Measurements from ENCODE around the gene FABP3. TPM values are rescaled to one million over a fixed set of nuclear protein-coding genes. Genes with fewer than 3 reads are reported as not detected.

FABP3 gene
- total RNA-seq, 1 donor from 2014 or later, result 30.0 TPM

DNA sequence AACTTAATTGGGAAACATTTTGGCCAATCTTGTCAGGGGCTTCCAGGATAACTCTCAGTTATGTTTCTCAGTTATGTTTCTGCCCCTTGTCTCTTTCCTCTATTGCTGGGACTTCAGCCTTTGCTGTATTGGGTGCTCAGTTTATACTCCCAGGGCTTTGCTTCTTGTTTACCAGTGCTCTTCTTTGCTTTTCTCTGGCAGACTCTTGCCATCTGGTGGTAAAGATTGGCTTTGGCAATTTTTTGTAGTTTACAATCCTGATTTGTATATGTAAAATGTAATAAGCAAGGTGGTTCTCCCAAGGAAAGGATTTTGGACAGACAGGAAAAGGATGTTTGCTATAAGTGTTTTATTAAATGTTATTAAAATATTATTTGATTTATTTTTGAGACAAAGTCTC lies 37.9 kb downstream of the FABP3 start:
- Mint-ChIP-seq H3K9me3 (ENCODE audit: unreplicated experiment) (no peaks in the 10 kb centered on the region), H3K27me3 (ENCODE audit: unreplicated experiment) (no peaks in the 10 kb centered on the region), H3K4me3 (ENCODE audit: unreplicated experiment) (no peak overlapping the region), H3K4me1 (ENCODE audit: unreplicated experiment) (no peaks in the 10 kb centered on the region), H3K27ac (ENCODE audit: unreplicated experiment) (no peak overlapping the region), H3K36me3 (ENCODE audit: unreplicated experiment) (peaks cover 17% of the 10 kb centered on the region)
- TF ChIP-seq, protein P1, sequence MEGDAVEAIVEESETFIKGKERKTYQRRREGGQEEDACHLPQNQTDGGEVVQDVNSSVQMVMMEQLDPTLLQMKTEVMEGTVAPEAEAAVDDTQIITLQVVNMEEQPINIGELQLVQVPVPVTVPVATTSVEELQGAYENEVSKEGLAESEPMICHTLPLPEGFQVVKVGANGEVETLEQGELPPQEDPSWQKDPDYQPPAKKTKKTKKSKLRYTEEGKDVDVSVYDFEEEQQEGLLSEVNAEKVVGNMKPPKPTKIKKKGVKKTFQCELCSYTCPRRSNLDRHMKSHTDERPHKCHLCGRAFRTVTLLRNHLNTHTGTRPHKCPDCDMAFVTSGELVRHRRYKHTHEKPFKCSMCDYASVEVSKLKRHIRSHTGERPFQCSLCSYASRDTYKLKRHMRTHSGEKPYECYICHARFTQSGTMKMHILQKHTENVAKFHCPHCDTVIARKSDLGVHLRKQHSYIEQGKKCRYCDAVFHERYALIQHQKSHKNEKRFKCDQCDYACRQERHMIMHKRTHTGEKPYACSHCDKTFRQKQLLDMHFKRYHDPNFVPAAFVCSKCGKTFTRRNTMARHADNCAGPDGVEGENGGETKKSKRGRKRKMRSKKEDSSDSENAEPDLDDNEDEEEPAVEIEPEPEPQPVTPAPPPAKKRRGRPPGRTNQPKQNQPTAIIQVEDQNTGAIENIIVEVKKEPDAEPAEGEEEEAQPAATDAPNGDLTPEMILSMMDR (IDR thresholded peaks at IDR 0.05), result peak; percentile 71
- no peak for DNase-seq (ENCODE audit: extremely low spot score, unreplicated experiment)

DNA sequence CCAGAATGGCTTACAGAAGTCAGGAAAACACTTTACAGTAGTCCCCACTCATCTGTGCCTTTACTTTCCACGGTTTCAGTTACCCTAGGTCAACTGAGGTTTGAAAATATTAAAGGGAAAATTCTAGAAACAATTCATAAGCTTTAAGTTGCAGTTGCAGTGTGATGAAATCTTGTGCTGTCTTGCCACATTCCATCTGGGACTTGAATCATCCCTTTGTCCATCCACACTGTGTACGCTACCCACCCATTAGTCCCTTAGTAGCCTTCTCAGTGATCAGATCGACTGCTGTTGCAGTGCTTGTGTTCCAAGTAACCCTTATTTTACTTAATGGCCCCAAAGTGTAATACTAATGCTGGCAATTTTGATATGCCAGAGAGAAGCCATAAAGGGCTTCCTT lies 45.5 kb downstream of the FABP3 start:
- no peaks in the 10 kb centered on the region for H3K9me3 Mint-ChIP-seq (ENCODE audit: unreplicated experiment)
- H3K27ac Mint-ChIP-seq (ENCODE audit: unreplicated experiment), result no peak overlapping the region
- H3K36me3 Mint-ChIP-seq (ENCODE audit: unreplicated experiment), result peaks cover 6% of the 10 kb centered on the region
- no peak for DNase-seq (ENCODE audit: extremely low spot score, unreplicated experiment)
- TF ChIP-seq, protein P1 (IDR thresholded peaks at IDR 0.05), result no peak
- H3K27me3 Mint-ChIP-seq (ENCODE audit: unreplicated experiment), result no peaks in the 10 kb centered on the region
- no peaks in the 10 kb centered on the region for H3K4me1 Mint-ChIP-seq (ENCODE audit: unreplicated experiment)
- no peak overlapping the region for H3K4me3 Mint-ChIP-seq (ENCODE audit: unreplicated experiment)

DNA sequence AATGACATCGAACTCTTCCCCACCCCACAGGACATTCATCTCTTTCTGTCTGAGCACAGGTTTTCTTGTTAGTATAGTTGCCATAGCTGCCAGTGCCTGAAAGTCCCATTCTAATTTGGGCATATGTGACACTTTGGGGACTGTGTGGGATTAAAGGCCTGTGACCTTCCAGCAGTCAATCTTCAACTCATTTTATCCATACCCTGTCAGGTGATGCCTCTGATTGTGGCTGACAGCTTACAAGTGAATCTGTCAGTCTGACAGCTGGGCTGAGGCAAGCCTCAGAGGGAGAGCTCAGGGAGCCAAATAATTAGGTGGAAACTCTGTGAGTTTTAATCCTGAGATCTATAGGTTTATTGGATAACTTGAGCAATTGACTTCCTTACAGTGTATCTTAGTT lies 46.4 kb downstream of the FABP3 start:
- TF ChIP-seq, protein P1 (IDR thresholded peaks at IDR 0.05), result no peak
- Mint-ChIP-seq H3K27me3 (ENCODE audit: unreplicated experiment) (no peaks in the 10 kb centered on the region), H3K4me1 (ENCODE audit: unreplicated experiment) (no peaks in the 10 kb centered on the region), H3K9me3 (ENCODE audit: unreplicated experiment) (no peaks in the 10 kb centered on the region), H3K27ac (ENCODE audit: unreplicated experiment) (no peak overlapping the region), H3K36me3 (ENCODE audit: unreplicated experiment) (peaks cover 10% of the 10 kb centered on the region), H3K4me3 (ENCODE audit: unreplicated experiment) (no peak overlapping the region)
- DNase-seq (ENCODE audit: extremely low spot score, unreplicated experiment), result no peak

DNA sequence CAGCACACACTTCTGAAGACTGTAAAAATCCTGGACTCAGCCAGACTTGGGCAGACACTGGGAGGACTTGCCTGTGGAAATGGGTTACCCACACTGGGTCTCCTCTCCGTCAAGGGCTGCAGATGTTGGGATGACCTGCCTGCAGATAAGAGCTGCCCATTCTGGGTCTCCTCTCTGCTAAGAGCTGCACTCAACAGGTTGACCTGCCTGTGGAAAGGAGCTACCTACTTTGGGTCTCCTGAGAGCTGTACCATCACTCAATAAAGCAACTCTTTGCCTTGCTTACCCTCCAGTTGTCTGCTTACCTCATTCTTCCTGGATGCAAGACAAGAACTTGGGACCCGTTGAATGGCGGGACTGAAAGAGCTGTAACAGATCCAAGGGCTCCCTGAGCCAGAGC lies 47.9 kb downstream of the FABP3 start:
- Mint-ChIP-seq H3K9me3 (ENCODE audit: unreplicated experiment) (no peaks in the 10 kb centered on the region), H3K4me1 (ENCODE audit: unreplicated experiment) (no peaks in the 10 kb centered on the region), H3K4me3 (ENCODE audit: unreplicated experiment) (no peak overlapping the region), H3K27me3 (ENCODE audit: unreplicated experiment) (no peaks in the 10 kb centered on the region), H3K27ac (ENCODE audit: unreplicated experiment) (no peak overlapping the region), H3K36me3 (ENCODE audit: unreplicated experiment) (peaks cover 17% of the 10 kb centered on the region)
- TF ChIP-seq, protein P1 (IDR thresholded peaks at IDR 0.05), result no peak
- DNase-seq (ENCODE audit: extremely low spot score, unreplicated experiment), result no peak

DNA sequence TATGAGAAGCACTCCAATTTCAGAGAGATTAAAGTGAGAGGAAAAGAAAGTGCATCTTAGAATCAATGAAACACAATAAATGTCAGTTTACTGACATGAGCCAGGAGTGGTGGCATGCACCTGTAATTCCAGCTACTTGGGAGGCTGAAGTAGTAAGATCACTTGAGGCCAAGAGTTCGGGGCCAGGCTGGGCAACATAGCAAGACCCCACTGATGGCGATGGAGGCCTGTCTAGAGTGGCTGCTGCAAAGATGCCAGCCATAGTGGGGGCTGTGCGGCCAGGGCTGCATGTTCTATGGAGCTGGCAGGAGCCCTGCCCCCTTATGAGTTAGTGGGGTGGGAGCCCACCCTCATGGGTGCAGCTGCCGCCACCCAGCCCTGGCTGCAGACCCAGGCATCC lies 48.8 kb downstream of the FABP3 start:
- Mint-ChIP-seq H3K36me3 (ENCODE audit: unreplicated experiment) (peaks cover 23% of the 10 kb centered on the region), H3K27me3 (ENCODE audit: unreplicated experiment) (no peaks in the 10 kb centered on the region), H3K27ac (ENCODE audit: unreplicated experiment) (no peak overlapping the region), H3K9me3 (ENCODE audit: unreplicated experiment) (no peaks in the 10 kb centered on the region), H3K4me1 (ENCODE audit: unreplicated experiment) (no peaks in the 10 kb centered on the region), H3K4me3 (ENCODE audit: unreplicated experiment) (no peak overlapping the region)
- DNase-seq (ENCODE audit: extremely low spot score, unreplicated experiment), result no peak
- TF ChIP-seq, protein P1 (IDR thresholded peaks at IDR 0.05), result no peak

Data from osteocyte (in vitro differentiated cells).